Adrenal gland (tissue), 12 donors: ENCODE results near the gene LYPD6. TPM values are rescaled to one million over a fixed set of nuclear protein-coding genes. Genes with fewer than 3 reads are reported as not detected.

ENCODE experiments used
- DNase-seq, 7 donors: peaks; one replicate each; pipeline ENCODE4 v3.0.0-alpha.2; 2019 to 2020
- H3K27ac ChIP-seq, 5 donors: fragments of 200-600 bp; sonication (generic) in 4 of 5; 1 replicate in 3 of 5; 2 replicates in 2 of 5; pipeline versions ENCODE4 v1.5.1 to v1.8.0; 2016 to 2020; ENCODE audit warnings: mild to moderate bottlenecking in 1 of 5
- H3K27me3 ChIP-seq: fragments of 200-600 bp; 2 replicates; pipeline ENCODE4 v1.8.0; 2021
- H3K36me3 ChIP-seq, 2 donors: fragments of 200-600 bp; replicated peaks in 1 of 2; 1 replicate in 1 of 2; 2 replicates in 1 of 2; pipeline versions ENCODE4 v1.5.1 to v1.8.0; 2018 to 2022
- H3K4me1 ChIP-seq, 2 donors: fragments of 200-600 bp; replicated peaks in 1 of 2; 1 replicate in 1 of 2; 2 replicates in 1 of 2; pipeline versions ENCODE4 v1.5.1 to v1.8.0; 2018 to 2021
- H3K4me3 ChIP-seq, 4 donors: fragments of 200-600 bp; sonication (generic) in 3 of 4; one replicate each; pipeline ENCODE4 v1.5.1; 2016 to 2018
- H3K9me3 ChIP-seq, 3 donors: fragments of 200-600 bp; sonication (generic) in 1 of 3; replicated peaks in 1 of 3; 1 replicate in 2 of 3; 2 replicates in 1 of 3; pipeline versions ENCODE4 v1.5.1 to v1.8.0; 2016 to 2021
- POLR2A ChIP-seq, 2 donors: fragments of 450-650 bp; IDR thresholded peaks; one replicate each; pipeline ENCODE4 v1.6.1; 2017; ENCODE audit warnings: antibody characterized with exemption in 2 of 2, mild to moderate bottlenecking in 2 of 2, moderate library complexity in 1 of 2
- WGBS, 4 donors: extraction: QIAGEN DNeasy Blood & Tissue Kit in 2 of 4; methylation state at CpG; one replicate each; pipeline versions ENCODE4 v1.1.5 to v1.1.7; 2013 to 2017; 5-methylcytosine and 5-hydroxymethylcytosine counted together
- intact Hi-C, 2 donors: fragments of 100-400 bp; cut with DNase I; formaldehyde crosslinking; loops; one replicate each; pipeline versions ENCODE4 v1.14.1 to v1.15.0; 2022 to 2023
- polyA plus RNA-seq, 3 donors: library from polyadenylated mRNA; stranded (reverse); fragments of 200-250 nt in 2 of 3; fragments of 350-450 nt in 1 of 3; fragmentation: Illumina TruSeq in 1 of 3; extraction: RNeasy Lipid Tissue Mini Kit (QIAGEN cat#74804) in 1 of 3; gene quantifications; one replicate each; pipeline ENCODE4 v1.2.3, GENCODE V29; 2013 to 2014
- total RNA-seq, 9 donors: library from RNA; depleted of rRNA in 4 of 9; stranded (reverse); fragments of >200 nt in 4 of 9; fragments of 120-200 nt in 1 of 9; fragmentation: NEBNext Ultra II Directional in 1 of 9; extraction: Animal tissue kit (Norgen Biotek cat#: 25700) in 1 of 9; gene quantifications; one replicate each; pipeline versions ENCODE4 v1.1.0 to v1.2.4, GENCODE V29; 2013 to 2023
- TF ChIP-seq, protein P1 (sequence below), 6 experiments: fragments of 450-650 bp in 4 of 6; fragments of 200-600 bp in 2 of 6; sonication (generic) in 1 of 6; IDR thresholded peaks; 1 replicate in 5 of 6; 2 replicates in 1 of 6; pipeline versions ENCODE4 v1.5.1 to v1.8.0; 2016 to 2021; ENCODE audit warnings: antibody characterized with exemption in 6 of 6, mild to moderate bottlenecking in 2 of 6, moderate library complexity in 1 of 6
- donor health status: healthy with polysubstance abuse.
- donor health status: Bipolar disorder and iron deficiency.
- donor health status: DM: yes; HTN: yes; CAD: no.
- donor health status: DM: no; HTN: no; CAD: no.
- donor health status: DM: no; HTN: no; CAD: no.
- donor health status: DM: yes; HTN: yes; CAD: no.

LYPD6 gene
- total and polyA plus RNA-seq, 12 donors = 0.06 to 1.2 (median 0.16) TPM; not detected in 4

DNA sequence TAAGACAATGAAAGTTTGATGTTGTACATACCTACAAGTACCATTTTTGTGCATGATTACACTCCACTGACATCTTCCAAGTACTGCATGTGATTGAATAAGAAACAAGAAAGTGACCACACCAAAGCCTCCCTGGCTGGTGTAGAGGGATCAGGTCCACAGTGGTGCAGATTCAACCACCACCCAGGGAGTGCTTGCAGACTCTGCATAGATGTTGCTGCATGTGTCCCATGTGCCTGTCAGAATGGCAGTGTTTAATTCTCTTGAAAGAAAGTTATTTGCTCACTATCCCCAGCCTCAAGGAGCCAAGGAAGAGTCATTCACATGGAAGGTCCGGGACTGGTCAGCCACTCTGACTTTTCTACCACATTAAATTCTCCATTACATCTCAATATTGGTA is 142.7 kb downstream of the LYPD6 start:
- intact Hi-C loops = no loop called here
- no peaks in the 10 kb centered on the region for H3K4me1 ChIP-seq
- no peak for TF ChIP-seq POLR2A (IDR thresholded peaks at IDR 0.05)
- TF ChIP-seq, protein P1, sequence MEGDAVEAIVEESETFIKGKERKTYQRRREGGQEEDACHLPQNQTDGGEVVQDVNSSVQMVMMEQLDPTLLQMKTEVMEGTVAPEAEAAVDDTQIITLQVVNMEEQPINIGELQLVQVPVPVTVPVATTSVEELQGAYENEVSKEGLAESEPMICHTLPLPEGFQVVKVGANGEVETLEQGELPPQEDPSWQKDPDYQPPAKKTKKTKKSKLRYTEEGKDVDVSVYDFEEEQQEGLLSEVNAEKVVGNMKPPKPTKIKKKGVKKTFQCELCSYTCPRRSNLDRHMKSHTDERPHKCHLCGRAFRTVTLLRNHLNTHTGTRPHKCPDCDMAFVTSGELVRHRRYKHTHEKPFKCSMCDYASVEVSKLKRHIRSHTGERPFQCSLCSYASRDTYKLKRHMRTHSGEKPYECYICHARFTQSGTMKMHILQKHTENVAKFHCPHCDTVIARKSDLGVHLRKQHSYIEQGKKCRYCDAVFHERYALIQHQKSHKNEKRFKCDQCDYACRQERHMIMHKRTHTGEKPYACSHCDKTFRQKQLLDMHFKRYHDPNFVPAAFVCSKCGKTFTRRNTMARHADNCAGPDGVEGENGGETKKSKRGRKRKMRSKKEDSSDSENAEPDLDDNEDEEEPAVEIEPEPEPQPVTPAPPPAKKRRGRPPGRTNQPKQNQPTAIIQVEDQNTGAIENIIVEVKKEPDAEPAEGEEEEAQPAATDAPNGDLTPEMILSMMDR (IDR thresholded peaks at IDR 0.05) = no peak

GRCh38 chr2:149473521-149473920 is 143.1 kb downstream of the LYPD6 start:
- Histone ChIP-seq H3K4me3 (no peak overlapping the region), H3K9me3 (no peaks in the 10 kb centered on the region), H3K27me3 (no peaks in the 10 kb centered on the region), H3K27ac (no peak overlapping the region), H3K36me3 (no peaks in the 10 kb centered on the region), H3K4me1 (no peaks in the 10 kb centered on the region)
- TF ChIP-seq, protein P1 (IDR thresholded peaks at IDR 0.05) = no peak
- TF ChIP-seq POLR2A (IDR thresholded peaks at IDR 0.05) = no peak
- intact Hi-C loops = no loop called here
- DNase-seq = no peak

More for the DNA sequence above, 142.7 kb downstream of the LYPD6 start:
- WGBS, 4 donors = 81 to 87% (median 83%) methylated on average over 1 of the region's 1 CpG
- no peaks in the 10 kb centered on the region for H3K27me3 ChIP-seq
- no peaks in the 10 kb centered on the region for H3K9me3 ChIP-seq
- H3K4me3 ChIP-seq = no peak overlapping the region
- no peak overlapping the region for H3K27ac ChIP-seq
- DNase-seq = no peak
- no peaks in the 10 kb centered on the region for H3K36me3 ChIP-seq

DNA sequence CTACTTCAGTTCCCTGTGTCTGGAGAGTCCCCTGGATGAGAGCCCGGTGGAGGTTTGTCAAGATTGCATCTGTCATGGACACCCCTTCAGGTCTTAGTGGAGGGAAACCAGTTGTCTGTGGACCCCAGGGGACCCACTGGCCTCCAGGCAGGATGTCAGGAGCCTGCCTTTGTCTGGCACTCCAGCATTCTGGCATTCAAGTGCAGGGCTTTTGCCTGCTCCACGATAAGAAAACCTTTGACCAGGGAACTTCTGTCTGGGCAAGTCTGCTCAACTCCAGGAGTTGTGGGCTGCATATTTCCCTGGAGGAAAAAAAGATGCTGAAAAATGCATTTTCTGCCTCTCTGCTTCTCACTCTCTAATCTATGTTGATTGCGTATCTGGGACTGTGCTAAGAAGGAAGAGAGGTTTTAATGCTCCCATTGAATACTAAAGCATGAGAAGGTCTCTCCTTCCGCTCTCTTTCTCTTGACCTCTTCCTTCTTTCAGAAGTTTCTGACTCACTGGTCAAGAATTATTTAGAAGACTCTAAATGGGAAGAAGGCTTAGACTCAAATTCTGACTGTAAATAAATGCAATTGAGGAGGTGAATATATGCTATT is 152.7 kb downstream of the LYPD6 start:
- Histone ChIP-seq H3K36me3 (no peaks in the 10 kb centered on the region), H3K4me3 (no peak overlapping the region), H3K4me1 (no peaks in the 10 kb centered on the region), H3K27me3 (no peaks in the 10 kb centered on the region), H3K27ac (no peak overlapping the region), H3K9me3 (no peaks in the 10 kb centered on the region)
- peak in 1 of 7 donors; percentile 10 for DNase-seq
- WGBS, 4 donors = 77 to 84% (median 82%) methylated on average over 4 of the region's 4 CpGs
- no peak for TF ChIP-seq POLR2A (IDR thresholded peaks at IDR 0.05)
- TF ChIP-seq, protein P1 (IDR thresholded peaks at IDR 0.05) = no peak
- intact Hi-C loops = no loop called here

GRCh38 chr2:149486664-149487063 is 156.3 kb downstream of the LYPD6 start:
- Histone ChIP-seq H3K27me3 (peaks cover 5% of the 10 kb centered on the region), H3K27ac (no peak overlapping the region), H3K4me1 (no peaks in the 10 kb centered on the region), H3K9me3 (no peaks in the 10 kb centered on the region), H3K4me3 (no peak overlapping the region), H3K36me3 (no peaks in the 10 kb centered on the region)
- WGBS, 4 donors = 74 to 85% (median 78%) methylated on average over 3 of the region's 3 CpGs
- no peak for DNase-seq
- intact Hi-C loops = no loop called here
- no peak for TF ChIP-seq POLR2A (IDR thresholded peaks at IDR 0.05)
- TF ChIP-seq, protein P1 (IDR thresholded peaks at IDR 0.05) = no peak
